SU-DHL-6 (cell line): ENCODE measurements around the gene IGSF1.

Source experiments
- EZH2phosphoT487 ChIP-seq: fragments of 200-600 bp; sonication (generic), shearing (Covaris generic); conservative IDR thresholded peaks from 2 replicates; pipeline ENCODE4 v1.6.1; 2018; ENCODE audit warnings: mild to moderate bottlenecking, antibody characterized with exemption, low read length, moderate library complexity, mixed read lengths
- TF ChIP-seq, protein P1 (sequence below): fragments of 200-600 bp; sonication (generic); IDR thresholded peaks from one replicate; pipeline ENCODE4 v1.5.1; 2017; ENCODE audit warnings: antibody characterized with exemption, mild to moderate bottlenecking, low read length, moderate library complexity; ENCODE audit not compliant: insufficient read depth, poor library complexity, severe bottlenecking

DNA sequence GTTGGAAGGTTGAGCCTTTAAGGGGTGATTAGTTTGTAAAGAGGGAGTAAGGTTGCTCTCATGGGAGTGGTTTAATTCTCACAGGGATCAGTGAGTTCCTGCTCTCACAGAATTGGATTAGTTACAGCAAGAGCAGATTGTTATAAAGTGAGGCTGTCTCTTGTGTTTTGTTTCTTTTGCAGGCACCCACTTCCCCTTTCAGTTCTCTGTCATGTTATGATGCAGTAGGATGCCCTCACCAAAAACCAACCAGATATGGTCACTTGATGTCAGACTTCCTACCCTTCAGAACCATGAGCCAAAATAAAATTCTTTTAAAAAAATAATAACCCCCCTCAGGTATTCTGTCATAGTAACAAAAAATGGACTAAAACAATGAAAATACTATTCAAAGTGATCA is 19.9 kb upstream of the IGSF1 start:
- TF ChIP-seq, protein P1, sequence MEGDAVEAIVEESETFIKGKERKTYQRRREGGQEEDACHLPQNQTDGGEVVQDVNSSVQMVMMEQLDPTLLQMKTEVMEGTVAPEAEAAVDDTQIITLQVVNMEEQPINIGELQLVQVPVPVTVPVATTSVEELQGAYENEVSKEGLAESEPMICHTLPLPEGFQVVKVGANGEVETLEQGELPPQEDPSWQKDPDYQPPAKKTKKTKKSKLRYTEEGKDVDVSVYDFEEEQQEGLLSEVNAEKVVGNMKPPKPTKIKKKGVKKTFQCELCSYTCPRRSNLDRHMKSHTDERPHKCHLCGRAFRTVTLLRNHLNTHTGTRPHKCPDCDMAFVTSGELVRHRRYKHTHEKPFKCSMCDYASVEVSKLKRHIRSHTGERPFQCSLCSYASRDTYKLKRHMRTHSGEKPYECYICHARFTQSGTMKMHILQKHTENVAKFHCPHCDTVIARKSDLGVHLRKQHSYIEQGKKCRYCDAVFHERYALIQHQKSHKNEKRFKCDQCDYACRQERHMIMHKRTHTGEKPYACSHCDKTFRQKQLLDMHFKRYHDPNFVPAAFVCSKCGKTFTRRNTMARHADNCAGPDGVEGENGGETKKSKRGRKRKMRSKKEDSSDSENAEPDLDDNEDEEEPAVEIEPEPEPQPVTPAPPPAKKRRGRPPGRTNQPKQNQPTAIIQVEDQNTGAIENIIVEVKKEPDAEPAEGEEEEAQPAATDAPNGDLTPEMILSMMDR, result no peak
- no peak for TF ChIP-seq EZH2phosphoT487
